ENCODE measurements around the gene POU2F1. TPM values are rescaled to one million over a fixed set of nuclear protein-coding genes. Genes with fewer than 3 reads are reported as not detected.

The POU2F1 gene
- total and polyA plus RNA-seq, 7 donors = 2.3 to 35.5 (median 15.0) TPM

GRCh38 chr1:167185974-167186657 lies 34.6 kb upstream of the POU2F1 start:
- Histone ChIP-seq H3K27me3 (no peaks in the 10 kb centered on the region), H3K4me3 (no peak overlapping the region), H3K9me3 (no peaks in the 10 kb centered on the region), H3K27ac (no peak overlapping the region), H3K36me3 (no peaks in the 10 kb centered on the region), H3K4me1 (no peaks in the 10 kb centered on the region)
- DNase-seq = no peak
- WGBS, 2 donors = 81 to 85% methylated on average over 6 of the region's 6 CpGs
- intact Hi-C loops (cut with DNase I) = no loop called here
- TF ChIP-seq POLR2A (IDR thresholded peaks at IDR 0.05) (no peak), CTCF (IDR thresholded peaks at IDR 0.05) (no peak), POLR2AphosphoS5 (IDR thresholded peaks at IDR 0.05) (no peak), EP300 (IDR thresholded peaks at IDR 0.05) (no peak)

DNA sequence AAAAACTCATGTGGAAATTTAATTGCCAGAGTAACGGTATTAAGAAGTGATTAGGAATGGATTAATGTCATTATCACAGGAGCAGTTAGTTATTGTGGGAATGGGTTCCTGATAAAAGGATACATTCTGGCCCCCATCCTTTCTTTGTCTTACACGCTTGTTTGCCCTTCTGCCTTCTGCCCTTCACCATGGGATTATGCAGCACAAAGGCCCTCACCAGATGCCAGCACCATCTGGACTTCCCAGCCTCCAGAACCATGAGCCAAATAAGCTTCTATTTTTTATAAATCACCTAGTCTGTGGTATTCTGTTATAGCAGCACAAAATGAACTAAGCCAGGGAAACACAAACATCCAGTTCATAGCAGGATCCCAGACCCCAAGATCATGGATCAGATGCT lies 33.9 kb upstream of the POU2F1 start:
- no peak for DNase-seq
- TF ChIP-seq CTCF (IDR thresholded peaks at IDR 0.05) (no peak), POLR2A (IDR thresholded peaks at IDR 0.05) (no peak), EP300 (IDR thresholded peaks at IDR 0.05) (no peak)
- Histone ChIP-seq H3K4me1 (no peaks in the 10 kb centered on the region), H3K27ac (no peak overlapping the region), H3K9me3 (no peaks in the 10 kb centered on the region), H3K27me3 (no peaks in the 10 kb centered on the region), H3K36me3 (no peaks in the 10 kb centered on the region), H3K4me3 (no peak overlapping the region)
- WGBS, 2 donors = 91 to 92% methylated on average over 2 of the region's 2 CpGs
- intact Hi-C loops (cut with DNase I) = no loop called here

- WGBS, 2 donors = 84 to 88% methylated on average over 9 of the region's 9 CpGs
- Histone ChIP-seq H3K36me3 (no peaks in the 10 kb centered on the region), H3K27ac (no peak overlapping the region), H3K27me3 (no peaks in the 10 kb centered on the region), H3K4me3 (no peak overlapping the region), H3K4me1 (no peaks in the 10 kb centered on the region), H3K9me3 (no peaks in the 10 kb centered on the region)
- no peak for TF ChIP-seq CTCF (IDR thresholded peaks at IDR 0.05)
- no peak for TF ChIP-seq POLR2AphosphoS5 (IDR thresholded peaks at IDR 0.05)
- no peak for TF ChIP-seq EP300 (IDR thresholded peaks at IDR 0.05)
- TF ChIP-seq POLR2A (IDR thresholded peaks at IDR 0.05) = no peak
- DNase-seq = no peak
- intact Hi-C loops (cut with DNase I) = no loop called here
Measured at GRCh38 chr1:167190747-167191237, 29.9 kb upstream of the POU2F1 start.

DNA sequence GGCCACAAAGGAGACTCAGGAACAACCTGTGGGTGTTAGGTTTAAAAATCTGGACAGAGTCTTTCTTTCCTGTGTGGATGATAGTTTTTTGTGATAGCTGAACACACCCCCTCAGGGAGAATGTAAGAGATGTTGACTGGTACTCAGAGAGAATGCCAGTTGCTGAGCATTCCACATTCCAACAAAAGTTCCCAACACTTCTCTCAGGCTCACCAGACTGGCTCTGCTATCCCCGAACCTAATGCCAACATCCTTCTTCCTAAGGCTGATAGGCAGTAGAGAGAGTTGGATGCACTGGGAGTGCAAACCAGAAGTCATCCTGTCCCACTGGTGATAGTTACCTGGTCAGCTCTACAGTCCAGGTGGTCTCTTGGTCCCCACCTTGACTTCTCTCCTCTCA lies 28.7 kb upstream of the POU2F1 start:
- TF ChIP-seq POLR2A (IDR thresholded peaks at IDR 0.05) = no peak
- TF ChIP-seq EP300 (IDR thresholded peaks at IDR 0.05) = no peak
- no peak for TF ChIP-seq POLR2AphosphoS5 (IDR thresholded peaks at IDR 0.05)
- no peak for TF ChIP-seq CTCF (IDR thresholded peaks at IDR 0.05)
- no peaks in the 10 kb centered on the region for H3K36me3 ChIP-seq
- no peaks in the 10 kb centered on the region for H3K27me3 ChIP-seq
- H3K4me3 ChIP-seq = no peak overlapping the region
- H3K27ac ChIP-seq = no peak overlapping the region
- no peaks in the 10 kb centered on the region for H3K9me3 ChIP-seq
- H3K4me1 ChIP-seq = no peaks in the 10 kb centered on the region
- no peak for DNase-seq
- 91 to 94% methylated on average over 1 of the region's 1 CpG for WGBS, 2 donors
- intact Hi-C loops (cut with DNase I) = no loop called here

- no peak for DNase-seq
- Histone ChIP-seq H3K27ac (no peak overlapping the region), H3K4me1 (no peaks in the 10 kb centered on the region), H3K9me3 (no peaks in the 10 kb centered on the region), H3K4me3 (no peak overlapping the region), H3K27me3 (no peaks in the 10 kb centered on the region), H3K36me3 (no peaks in the 10 kb centered on the region)
- TF ChIP-seq POLR2A (IDR thresholded peaks at IDR 0.05) (no peak), POLR2AphosphoS5 (IDR thresholded peaks at IDR 0.05) (no peak), CTCF (IDR thresholded peaks at IDR 0.05) (no peak), EP300 (IDR thresholded peaks at IDR 0.05) (no peak)
- intact Hi-C loops (cut with DNase I) = no loop called here
- 91 to 93% methylated on average over 3 of the region's 3 CpGs for WGBS, 2 donors
Measured at GRCh38 chr1:167194182-167194581, 26.5 kb upstream of the POU2F1 start.

Measured in sigmoid colon (tissue), 7 donors.